HEK293 (cell line): ENCODE data around the gene NAXE.

ENCODE experiments used
- KLF1 ChIP-seq: fragments of 450-650 bp; formaldehyde crosslinking; IDR thresholded peaks from 2 replicates; pipeline ENCODE4 v1.5.1; 2016; ENCODE audit warnings: missing biosample characterization, missing genetic modification characterization
- PRDM4 ChIP-seq: fragments of 450-650 bp; formaldehyde crosslinking; IDR thresholded peaks from 2 replicates; pipeline ENCODE4 v1.5.1; 2017; ENCODE audit warnings: missing biosample characterization, missing genetic modification characterization
- TRIM28 ChIP-seq: IDR thresholded peaks from 2 replicates; pipeline ENCODE4 v1.6.1; 2011; ENCODE audit warnings: low read length, control low read depth, borderline replicate concordance
- WT1 ChIP-seq: fragments of 450-650 bp; formaldehyde crosslinking; IDR thresholded peaks from 2 replicates; pipeline ENCODE4 v1.5.1; 2016; ENCODE audit warnings: missing biosample characterization, missing genetic modification characterization
- ZBTB11 ChIP-seq: fragments of 450-650 bp; formaldehyde crosslinking; conservative IDR thresholded peaks from 2 replicates; pipeline ENCODE4 v1.5.1; 2016; ENCODE audit warnings: low read depth, missing biosample characterization, missing genetic modification characterization
- ZFHX2 ChIP-seq: fragments of 450-650 bp; formaldehyde crosslinking; conservative IDR thresholded peaks from 2 replicates; pipeline ENCODE4 v1.5.1; 2016; ENCODE audit warnings: missing biosample characterization, missing genetic modification characterization
- ZNF10 ChIP-seq: fragments of 450-650 bp; formaldehyde crosslinking; IDR thresholded peaks from 2 replicates; pipeline ENCODE4 v1.5.1; 2017; ENCODE audit warnings: missing biosample characterization, missing genetic modification characterization
- ZNF114 ChIP-seq: fragments of 450-650 bp; formaldehyde crosslinking; IDR thresholded peaks from 2 replicates; pipeline ENCODE4 v1.5.0; 2017; ENCODE audit warnings: missing biosample characterization, missing genetic modification characterization
- ZNF157 ChIP-seq: fragments of 450-650 bp; formaldehyde crosslinking; IDR thresholded peaks from 2 replicates; pipeline ENCODE4 v1.5.1; 2016; ENCODE audit warnings: missing biosample characterization, missing genetic modification characterization
- ZNF24 ChIP-seq: fragments of 450-650 bp; formaldehyde crosslinking; IDR thresholded peaks from 2 replicates; pipeline ENCODE4 v1.5.1; 2016; ENCODE audit warnings: missing biosample characterization, missing genetic modification characterization
- ZNF324 ChIP-seq: fragments of 450-650 bp; formaldehyde crosslinking; IDR thresholded peaks from 2 replicates; pipeline ENCODE4 v1.5.1; 2016; ENCODE audit warnings: missing biosample characterization, missing genetic modification characterization
- ZNF518A ChIP-seq: fragments of 450-650 bp; formaldehyde crosslinking; conservative IDR thresholded peaks from 2 replicates; pipeline ENCODE4 v1.5.1; 2016; ENCODE audit warnings: low read depth, missing biosample characterization, missing genetic modification characterization
- ZNF596 ChIP-seq: fragments of 450-650 bp; IDR thresholded peaks from 2 replicates; pipeline ENCODE4 v1.5.0; 2018; ENCODE audit warnings: missing biosample characterization, mild to moderate bottlenecking, missing genetic modification characterization, moderate library complexity
- ZNF645 ChIP-seq: fragments of 450-650 bp; formaldehyde crosslinking; IDR thresholded peaks from 2 replicates; pipeline ENCODE4; 2016; ENCODE audit warnings: missing biosample characterization, missing genetic modification characterization
- ZNF76 ChIP-seq: fragments of 450-650 bp; formaldehyde crosslinking; IDR thresholded peaks from 2 replicates; pipeline ENCODE4; 2016; ENCODE audit warnings: low read depth, missing biosample characterization, missing genetic modification characterization, borderline replicate concordance
- ZNF776 ChIP-seq: fragments of 450-650 bp; formaldehyde crosslinking; IDR thresholded peaks from 2 replicates; pipeline ENCODE4 v1.5.0; 2017; ENCODE audit warnings: missing biosample characterization, missing genetic modification characterization, borderline replicate concordance
- ZNF791 ChIP-seq: fragments of 450-650 bp; formaldehyde crosslinking; IDR thresholded peaks from 2 replicates; pipeline ENCODE4 v1.5.1; 2016; ENCODE audit warnings: missing biosample characterization, missing genetic modification characterization
- ZSCAN18 ChIP-seq: fragments of 450-650 bp; formaldehyde crosslinking; IDR thresholded peaks from 2 replicates; pipeline ENCODE4 v1.5.1; 2016; ENCODE audit warnings: missing biosample characterization, missing genetic modification characterization
- ZSCAN4 ChIP-seq: fragments of 450-650 bp; formaldehyde crosslinking; IDR thresholded peaks from 2 replicates; pipeline ENCODE4 v1.5.1; 2017; ENCODE audit warnings: missing biosample characterization, missing genetic modification characterization
- ZSCAN5A ChIP-seq: fragments of 450-650 bp; formaldehyde crosslinking; IDR thresholded peaks from 2 replicates; pipeline ENCODE4 v1.5.1; 2016; ENCODE audit warnings: missing biosample characterization, missing genetic modification characterization

The NAXE gene

GRCh38 chr1:156571919-156572662, 19.5 kb upstream of the NAXE start, which contains the start of gene IQGAP3 (continued):
- TF ChIP-seq ZNF24 (tag by site-specific recombination): no peak
- no peak for TF ChIP-seq ZSCAN5A (tag by site-specific recombination)
- TF ChIP-seq ZSCAN18 (tag by site-specific recombination): no peak
- peak; percentile 96 for TF ChIP-seq ZBTB11 (tag by site-specific recombination)
- no peak for TF ChIP-seq ZNF645
- 0 out of 2 replicates have a peak, but pooled peaks have one; percentile 49 for TF ChIP-seq WT1
- TF ChIP-seq KLF1: peak; percentile 92
- no peak for TF ChIP-seq ZNF791 (tag by site-specific recombination)
- no peak for TF ChIP-seq ZNF114
- peak; percentile 26; the same call in 1 of the 2 replicates for TF ChIP-seq ZNF596 (tag by site-specific recombination)
- TF ChIP-seq ZNF76 (tag by site-specific recombination): peak; percentile 96
- TF ChIP-seq ZNF10 (tag by site-specific recombination): peak; percentile 75; the same call in 1 of the 2 replicates
- no peak for TF ChIP-seq ZNF776 (tag by site-specific recombination)
- peak; percentile 82 for TF ChIP-seq ZNF324 (tag by site-specific recombination)
- peak; percentile 23; the same call in 1 of the 2 replicates for TF ChIP-seq ZSCAN4 (tag by site-specific recombination)
- TF ChIP-seq PRDM4 (tag by site-specific recombination): peak; percentile 26; the same call in 1 of the 2 replicates
- no peak for TF ChIP-seq ZNF518A (tag by site-specific recombination)
- TF ChIP-seq ZFHX2 (tag by site-specific recombination): peak; percentile 69
- TF ChIP-seq TRIM28: no peak; the same call in 1 of the 2 replicates
- no peak for TF ChIP-seq ZNF157 (tag by site-specific recombination)
